Thyroid gland (tissue), 4 donors: ENCODE data around the gene NPM1. TPM values are rescaled to one million over a fixed set of nuclear protein-coding genes. Genes with fewer than 3 reads are reported as not detected.
"Not testable (repeated sequence)": the region's sequence is repeated elsewhere in the genome, so short reads cannot be mapped to it uniquely, and the experiment has no call there.

Experiments used
- DNase-seq, 2 donors: peaks; one replicate each; pipeline ENCODE4 v3.0.0-alpha.2; 2019
- H3K27ac ChIP-seq, 3 donors: fragments of 200-600 bp; sonication (generic); 1 replicate in 2 of 3; 2 replicates in 1 of 3; pipeline ENCODE4 v1.5.1; 2016 to 2019; ENCODE audit warnings: mild to moderate bottlenecking in 1 of 3, moderate library complexity in 1 of 3
- H3K27me3 ChIP-seq: fragments of 200-600 bp; sonication (generic); one replicate; pipeline ENCODE4 v1.5.1; 2019
- H3K36me3 ChIP-seq, 2 donors: fragments of 200-600 bp; sonication (generic); one replicate each; pipeline ENCODE4 v1.5.1; 2016 to 2019
- H3K4me1 ChIP-seq, 2 donors: fragments of 200-600 bp; sonication (generic); one replicate each; pipeline ENCODE4 v1.5.1; 2017 to 2019
- H3K4me3 ChIP-seq, 3 donors: fragments of 200-600 bp; sonication (generic); replicated peaks in 1 of 3; 1 replicate in 2 of 3; 2 replicates in 1 of 3; pipeline ENCODE4 v1.5.1; 2016; ENCODE audit warnings: mild to moderate bottlenecking in 1 of 3
- H3K9me3 ChIP-seq: fragments of 200-600 bp; sonication (generic); one replicate; pipeline ENCODE4 v1.5.1; 2017
- POLR2A ChIP-seq, 2 donors: fragments of 450-650 bp; IDR thresholded peaks; one replicate each; pipeline ENCODE4 v1.6.1; 2017; ENCODE audit warnings: antibody characterized with exemption in 2 of 2, mild to moderate bottlenecking in 2 of 2, moderate library complexity in 1 of 2
- WGBS, 2 donors: methylation state at CpG; one replicate each; pipeline ENCODE4 v1.1.5; 2017; 5-methylcytosine and 5-hydroxymethylcytosine counted together
- intact Hi-C: fragments of 100-400 bp; cut with DNase I; formaldehyde crosslinking; loops from one replicate; pipeline ENCODE4 v1.15.1; 2023
- total RNA-seq, 4 donors: library from RNA; depleted of rRNA; stranded (reverse); fragments of >200 nt; gene quantifications; one replicate each; pipeline ENCODE4 v1.2.3, GENCODE V29; 2016
- TF ChIP-seq, protein P1 (sequence below), 6 experiments: fragments of 200-600 bp in 3 of 6; fragments of 450-650 bp in 3 of 6; sonication (generic) in 3 of 6; IDR thresholded peaks; one replicate each; pipeline ENCODE4 v1.5.1; 2016 to 2019; ENCODE audit warnings: antibody characterized with exemption in 6 of 6, mild to moderate bottlenecking in 2 of 6, inconsistent platforms in 1 of 6, moderate library complexity in 1 of 6

Gene NPM1
- total RNA-seq, 4 donors from 2014 or later: 455 to 777 (median 561) TPM

DNA sequence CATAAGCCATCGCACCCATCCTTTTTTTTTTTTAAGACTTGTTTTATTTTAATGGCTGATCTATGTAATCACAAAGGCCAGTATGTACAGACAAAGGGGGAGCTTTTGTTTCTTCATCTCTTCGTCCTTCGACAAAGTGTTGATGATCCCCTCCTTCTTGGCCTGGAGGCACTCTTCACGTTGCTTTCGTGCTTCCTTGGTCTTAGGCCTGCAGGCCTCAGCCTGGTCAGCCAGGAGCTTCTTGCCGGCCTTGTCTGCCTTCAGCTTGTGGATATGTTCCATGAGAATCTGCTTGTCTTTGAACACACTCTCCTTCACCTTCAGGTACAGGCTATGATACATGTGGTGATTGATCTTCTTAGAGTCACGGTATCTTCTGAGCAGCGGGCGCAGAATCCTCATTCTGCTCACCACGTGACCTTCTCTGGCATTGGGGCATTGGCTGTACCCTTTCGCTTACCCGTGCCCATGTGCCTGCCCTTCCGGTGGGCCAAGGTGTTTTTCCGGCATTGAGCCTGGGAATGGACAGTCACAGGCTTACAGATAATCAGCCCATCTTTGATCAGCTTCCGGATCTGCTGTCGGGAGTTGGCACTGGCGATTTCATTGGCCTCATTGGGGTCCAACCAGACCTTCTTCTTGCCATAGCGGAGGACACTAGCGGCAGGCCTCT lies 42.6 kb upstream of the NPM1 start:
- no peaks in the 10 kb centered on the region for H3K27me3 ChIP-seq
- 94% methylated on average over 19 of the region's 19 CpGs for WGBS, 2 donors
- intact Hi-C loops: no loop called here
- H3K36me3 ChIP-seq: no peaks in the 10 kb centered on the region
- TF ChIP-seq, protein P1, sequence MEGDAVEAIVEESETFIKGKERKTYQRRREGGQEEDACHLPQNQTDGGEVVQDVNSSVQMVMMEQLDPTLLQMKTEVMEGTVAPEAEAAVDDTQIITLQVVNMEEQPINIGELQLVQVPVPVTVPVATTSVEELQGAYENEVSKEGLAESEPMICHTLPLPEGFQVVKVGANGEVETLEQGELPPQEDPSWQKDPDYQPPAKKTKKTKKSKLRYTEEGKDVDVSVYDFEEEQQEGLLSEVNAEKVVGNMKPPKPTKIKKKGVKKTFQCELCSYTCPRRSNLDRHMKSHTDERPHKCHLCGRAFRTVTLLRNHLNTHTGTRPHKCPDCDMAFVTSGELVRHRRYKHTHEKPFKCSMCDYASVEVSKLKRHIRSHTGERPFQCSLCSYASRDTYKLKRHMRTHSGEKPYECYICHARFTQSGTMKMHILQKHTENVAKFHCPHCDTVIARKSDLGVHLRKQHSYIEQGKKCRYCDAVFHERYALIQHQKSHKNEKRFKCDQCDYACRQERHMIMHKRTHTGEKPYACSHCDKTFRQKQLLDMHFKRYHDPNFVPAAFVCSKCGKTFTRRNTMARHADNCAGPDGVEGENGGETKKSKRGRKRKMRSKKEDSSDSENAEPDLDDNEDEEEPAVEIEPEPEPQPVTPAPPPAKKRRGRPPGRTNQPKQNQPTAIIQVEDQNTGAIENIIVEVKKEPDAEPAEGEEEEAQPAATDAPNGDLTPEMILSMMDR (IDR thresholded peaks at IDR 0.05): no peak
- TF ChIP-seq POLR2A (IDR thresholded peaks at IDR 0.05): no peak
- no peak overlapping the region for H3K27ac ChIP-seq
- no peaks in the 10 kb centered on the region for H3K9me3 ChIP-seq
- no peaks in the 10 kb centered on the region for H3K4me1 ChIP-seq
- DNase-seq: no peak
- no peak overlapping the region for H3K4me3 ChIP-seq

DNA sequence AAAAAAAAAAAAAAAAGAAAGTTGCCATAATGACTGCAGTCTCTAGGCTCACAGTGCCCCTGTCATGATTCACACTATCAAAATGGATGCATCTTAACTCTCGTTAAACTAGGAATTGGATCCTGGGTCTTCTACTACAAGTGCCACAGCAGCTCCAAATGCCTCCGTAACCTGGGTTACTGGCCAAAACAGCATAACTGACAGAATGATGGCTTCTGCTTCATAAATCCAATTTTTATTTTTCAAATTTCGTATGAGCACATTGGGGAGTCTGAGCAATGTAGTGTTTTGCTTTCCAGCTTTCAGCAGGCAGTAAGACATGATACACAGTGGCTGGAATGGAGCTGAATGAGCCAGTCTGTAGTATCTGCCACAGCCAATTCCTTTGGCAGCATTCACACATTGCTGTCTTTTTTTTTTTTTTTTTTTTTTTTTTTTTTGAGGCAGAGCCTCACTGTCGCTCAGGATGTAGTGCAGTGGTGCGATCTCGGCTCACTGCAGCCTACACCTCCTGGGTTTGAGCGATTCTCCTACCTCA lies 36.0 kb upstream of the NPM1 start:
- TF ChIP-seq, protein P1 (IDR thresholded peaks at IDR 0.05): no peak
- TF ChIP-seq POLR2A (IDR thresholded peaks at IDR 0.05): no peak
- WGBS, 2 donors: 88 to 93% methylated on average over 7 of the region's 7 CpGs
- no peaks in the 10 kb centered on the region for H3K27me3 ChIP-seq
- H3K9me3 ChIP-seq: no peaks in the 10 kb centered on the region
- H3K27ac ChIP-seq: no peak overlapping the region
- no peaks in the 10 kb centered on the region for H3K36me3 ChIP-seq
- H3K4me3 ChIP-seq: no peak overlapping the region
- DNase-seq: no peak
- no peaks in the 10 kb centered on the region for H3K4me1 ChIP-seq
- intact Hi-C loops: no loop called here

DNA sequence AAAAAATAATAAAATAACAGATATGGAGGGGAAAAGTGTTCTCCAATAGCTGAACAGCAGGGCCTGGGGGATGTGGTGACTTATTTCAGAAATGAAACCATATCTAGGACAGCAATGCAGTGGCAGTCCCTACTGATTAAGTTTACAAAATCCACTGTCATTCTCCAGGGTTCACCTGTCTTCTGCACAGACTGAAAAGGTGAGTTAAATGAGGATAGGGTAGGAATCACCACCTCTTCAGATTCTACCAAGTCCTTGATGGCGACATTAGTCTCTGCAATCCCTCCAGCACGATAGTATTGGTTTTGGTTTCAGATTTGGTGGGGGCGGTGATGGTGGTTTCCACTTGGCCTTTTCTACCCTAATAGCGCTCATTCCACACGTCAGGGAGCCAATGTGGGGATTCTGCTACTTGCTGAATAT lies 32.3 kb upstream of the NPM1 start:
- Histone ChIP-seq H3K4me1 (no peaks in the 10 kb centered on the region), H3K36me3 (no peaks in the 10 kb centered on the region), H3K27ac (no peak overlapping the region), H3K9me3 (no peaks in the 10 kb centered on the region), H3K4me3 (no peak overlapping the region), H3K27me3 (no peaks in the 10 kb centered on the region)
- WGBS, 2 donors: 92 to 94% methylated on average over 5 of the region's 5 CpGs
- TF ChIP-seq, protein P1 (IDR thresholded peaks at IDR 0.05): no peak
- no peak for TF ChIP-seq POLR2A (IDR thresholded peaks at IDR 0.05)
- intact Hi-C loops: no loop called here
- DNase-seq: no peak

DNA sequence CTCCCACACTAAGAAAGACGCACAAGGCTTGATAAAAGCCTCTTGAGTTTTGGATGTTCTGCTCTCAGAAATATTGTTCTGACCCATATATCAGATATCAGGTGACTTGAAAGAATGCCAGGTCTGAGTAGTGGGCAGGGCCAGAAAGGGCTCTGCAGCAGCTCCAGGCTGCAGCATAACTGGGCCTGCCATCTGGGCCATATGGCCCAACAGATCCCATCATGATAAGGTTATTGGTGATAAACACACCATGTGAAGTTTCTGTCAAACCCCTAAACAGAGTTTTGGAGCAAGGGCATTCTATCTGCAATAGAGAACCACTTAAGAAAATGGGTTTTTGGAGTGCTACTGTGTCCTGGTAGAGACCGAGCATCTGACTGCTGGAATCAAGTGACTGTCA lies 29.8 kb upstream of the NPM1 start:
- TF ChIP-seq, protein P1 (IDR thresholded peaks at IDR 0.05): no peak
- TF ChIP-seq POLR2A (IDR thresholded peaks at IDR 0.05): no peak
- intact Hi-C loops: no loop called here
- H3K9me3 ChIP-seq: no peaks in the 10 kb centered on the region
- no peak for DNase-seq
- no peaks in the 10 kb centered on the region for H3K27me3 ChIP-seq
- no peak overlapping the region for H3K27ac ChIP-seq
- H3K4me3 ChIP-seq: no peak overlapping the region
- H3K4me1 ChIP-seq: no peaks in the 10 kb centered on the region
- H3K36me3 ChIP-seq: no peaks in the 10 kb centered on the region
- WGBS, 2 donors: 98 to 100% methylated on average over 2 of the region's 2 CpGs

DNA sequence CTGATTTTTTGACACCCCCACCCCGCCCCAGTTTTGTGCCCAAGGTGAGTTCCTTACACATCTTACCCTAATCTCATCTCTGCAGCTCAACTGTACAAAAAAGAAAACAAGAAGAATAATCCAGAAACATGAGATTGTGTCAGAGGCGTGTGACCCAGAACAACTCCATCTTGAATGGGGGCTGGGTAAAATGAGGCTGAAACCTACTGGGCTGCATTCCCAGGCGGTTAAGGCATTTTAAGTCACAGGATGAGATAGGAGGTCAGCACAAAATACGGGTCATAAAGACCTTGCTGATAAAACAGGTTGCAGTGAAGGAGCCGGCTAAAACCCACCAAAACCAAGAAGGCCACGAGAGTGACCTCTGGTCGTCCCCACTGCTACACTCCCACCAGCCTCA lies 26.5 kb upstream of the NPM1 start:
- H3K27me3 ChIP-seq, H3K9me3 ChIP-seq, H3K36me3 ChIP-seq, H3K4me1 ChIP-seq, DNase-seq, intact Hi-C loops, H3K4me3 ChIP-seq, H3K27ac ChIP-seq: not testable (repeated sequence)
- WGBS, 2 donors: 74 to 79% methylated on average over 7 of the region's 7 CpGs

DNA sequence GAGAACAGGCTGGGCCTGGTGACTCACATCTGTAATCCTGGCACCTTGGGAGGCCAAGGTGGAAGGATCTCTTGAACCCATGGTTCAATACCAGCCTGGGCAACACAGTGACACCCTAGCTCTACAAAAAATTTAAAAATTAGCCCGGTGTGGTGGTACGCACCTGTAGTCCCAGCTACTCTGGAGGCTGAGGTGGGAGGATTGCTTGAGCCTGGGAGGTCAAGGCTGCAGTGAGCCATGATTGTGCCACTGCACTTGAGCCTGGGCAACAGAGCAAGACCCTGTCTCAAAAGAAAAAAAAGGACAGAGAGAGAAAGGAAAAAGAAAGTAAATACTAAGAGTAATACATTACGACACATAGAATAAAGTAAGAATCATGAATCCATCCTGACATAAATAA lies 24.4 kb upstream of the NPM1 start:
- H3K4me1 ChIP-seq, H3K27me3 ChIP-seq, H3K36me3 ChIP-seq, H3K4me3 ChIP-seq, DNase-seq, H3K9me3 ChIP-seq, intact Hi-C loops, H3K27ac ChIP-seq: not testable (repeated sequence)
- 98 to 100% methylated on average over 3 of the region's 3 CpGs for WGBS, 2 donors
